ENCODE data around the gene ZKSCAN3. TPM values are rescaled to one million over a fixed set of nuclear protein-coding genes. Genes with fewer than 3 reads are reported as not detected.
"Not testable (repeated sequence)": the region's sequence is repeated elsewhere in the genome, so short reads cannot be mapped to it uniquely, and the experiment has no call there.

The ZKSCAN3 gene
- total RNA-seq (1 to 10 TPM; 3.0 to 4.7 TPM), polyA plus RNA-seq (3.2 TPM)

DNA sequence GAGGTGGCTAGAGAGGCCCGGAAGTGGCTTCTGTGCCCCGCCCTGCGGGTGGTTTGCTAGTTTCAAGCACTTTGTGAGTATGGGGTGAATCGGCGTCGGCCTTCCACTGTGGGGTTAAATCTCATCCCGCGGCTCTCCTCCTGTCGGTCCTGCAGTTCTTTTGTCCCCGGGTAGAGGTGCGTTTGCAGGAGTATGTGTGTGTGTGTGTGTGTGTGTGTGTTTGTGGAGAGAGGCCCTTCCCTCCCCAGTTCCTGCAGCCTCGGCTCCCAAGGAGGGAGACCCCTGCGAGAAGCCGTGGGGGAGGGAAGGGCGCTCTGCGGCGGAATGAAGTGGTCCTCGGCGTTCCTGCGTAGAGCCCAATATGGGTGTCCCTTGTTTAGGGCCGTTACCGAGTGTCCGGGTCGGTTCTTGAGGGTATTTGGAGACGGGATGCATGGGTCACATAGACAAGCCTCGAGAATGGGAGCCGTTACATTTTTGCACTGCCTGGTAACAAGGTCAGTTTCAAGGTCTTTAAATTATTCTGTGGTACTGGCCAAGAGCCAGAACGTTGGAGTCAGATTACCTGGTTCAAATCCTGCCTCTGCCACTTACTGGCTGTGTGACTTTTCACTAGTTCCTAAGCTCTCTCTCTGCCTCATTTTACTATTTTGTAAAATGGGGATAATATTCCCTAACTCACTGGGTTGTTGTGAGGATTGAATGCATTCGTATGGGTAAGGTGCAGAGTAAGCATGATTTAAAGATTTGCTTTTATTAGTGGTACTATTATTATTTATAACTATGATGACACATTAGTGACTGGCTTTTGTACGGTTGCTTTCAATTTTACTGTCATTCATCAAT lies at the start of gene ZKSCAN3:
Gene ZKSCAN3, plus strand, starts transcription at position 56 of the 846 bp plus-strand sequence. CDS start 9,640 bp downstream, outside the sequence.
- peak within 1 kb of the TSS; percentile 76 for H3K27ac ChIP-seq (ENCODE audit: low read depth, low read length)
- ChIA-PET POLR2A (interaction anchor here (0.6 to 1.1 kb wide), 4 partner anchors 14 to 208 kb away, joined by 3 to 8 read pairs (median 5); partner anchors contain the start of genes ZKSCAN8, ZSCAN26 and ZSCAN31), CTCF (interaction anchor here (0.9 to 1.5 kb wide), 3 partner anchors 14 to 98 kb away, joined by 3 to 6 read pairs (median 4); partner anchors contain the start of gene ZKSCAN4)
- peaks cover 4% of the 10 kb centered on the region for H3K27me3 ChIP-seq (ENCODE audit: insufficient read depth, low read length, poor library complexity, severe bottlenecking)
- H3K9me3 Mint-ChIP-seq: no peaks in the 10 kb centered on the region
- H3K27ac Mint-ChIP-seq: peak within 1 kb of the TSS; percentile 65 to 100 (median 96)
- H3K4me1 Mint-ChIP-seq: peaks cover 29 to 42% (median 35%) of the 10 kb centered on the region in 3 donors
- peaks cover 16 to 21% of the 10 kb centered on the region in 2 donors for H3K27me3 Mint-ChIP-seq
- H3K4me3 Mint-ChIP-seq: peak within 1 kb of the TSS; percentile 95 to 100 (median 99)
- H3K4me1 ChIP-seq (ENCODE audit: insufficient read depth, low read length): peaks cover 11% of the 10 kb centered on the region
- no peaks in the 10 kb centered on the region for H3K36me3 ChIP-seq (ENCODE audit: insufficient read depth, low read length)
- H3K4me3 ChIP-seq (ENCODE audit: low read length): peak within 1 kb of the TSS; percentile 89
- peaks cover 0 to 11% (median 0%) of the 10 kb centered on the region in 3 donors for H3K36me3 Mint-ChIP-seq
- H3K9me3 ChIP-seq (ENCODE audit: low read length): no peaks in the 10 kb centered on the region
- peak; percentile 71 to 89 (median 76) for DNase-seq

DNA sequence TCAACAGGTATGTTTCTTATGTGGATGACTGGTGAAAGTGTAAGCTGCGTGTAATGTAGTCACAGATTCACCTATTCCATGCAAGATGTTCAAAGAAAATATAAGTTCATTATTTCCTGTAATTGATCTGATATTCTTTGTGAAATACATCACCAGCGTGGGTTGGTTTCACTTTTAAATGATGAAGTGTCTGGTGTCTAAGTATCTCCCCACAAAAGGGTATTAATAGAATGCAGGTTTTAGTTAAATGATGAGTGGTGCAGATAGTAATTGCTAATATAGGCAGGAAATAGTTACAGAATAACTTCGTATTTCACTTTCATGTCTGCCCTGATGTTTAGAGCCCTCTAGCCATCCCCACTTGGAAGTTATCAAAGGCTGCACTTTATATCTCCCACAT lies 46.2 kb upstream of the ZKSCAN3 start:
- H3K4me3 Mint-ChIP-seq: peak overlapping the region in 6 of 7 donors; percentile 6 to 52 (median 38)
- CTCF ChIA-PET: no interaction called here
- peak overlapping the region in 5 of 8 donors; percentile 9 to 84 (median 51) for H3K27ac Mint-ChIP-seq

DNA sequence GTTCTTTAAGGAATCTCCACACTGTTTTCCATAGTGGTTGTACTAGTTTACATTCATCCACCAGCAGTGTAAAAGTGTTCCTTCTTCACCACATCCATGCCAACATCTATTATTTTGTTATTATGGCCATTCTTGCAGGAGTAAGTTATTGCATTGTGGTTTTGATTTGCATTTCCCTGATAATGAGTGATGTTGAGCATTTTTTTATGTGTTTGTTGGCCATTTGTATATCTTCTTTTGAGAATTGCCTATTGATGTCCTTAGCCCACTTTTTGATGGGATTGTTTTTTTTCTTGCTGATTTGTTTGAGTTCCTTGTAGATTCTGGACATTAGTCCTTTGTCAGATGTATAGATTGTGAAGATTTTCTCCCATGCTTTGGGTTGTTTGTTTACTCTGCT lies 43.4 kb upstream of the ZKSCAN3 start:
- POLR2A ChIA-PET; H3K27ac ChIP-seq (ENCODE audit: low read depth, low read length); H3K4me3 Mint-ChIP-seq; H3K9me3 ChIP-seq (ENCODE audit: low read length); DNase-seq; H3K36me3 ChIP-seq (ENCODE audit: insufficient read depth, low read length); H3K4me3 ChIP-seq (ENCODE audit: low read length); H3K9me3 Mint-ChIP-seq; H3K36me3 Mint-ChIP-seq; CTCF ChIA-PET; H3K27ac Mint-ChIP-seq; H3K4me1 ChIP-seq (ENCODE audit: insufficient read depth, low read length); H3K27me3 ChIP-seq (ENCODE audit: insufficient read depth, low read length, poor library complexity, severe bottlenecking): not testable (repeated sequence)
- H3K4me1 Mint-ChIP-seq: peaks cover 9 to 18% (median 18%) of the 10 kb centered on the region in 3 donors
- peaks cover 4 to 22% of the 10 kb centered on the region in 2 donors for H3K27me3 Mint-ChIP-seq

More for the DNA sequence above, 46.2 kb upstream of the ZKSCAN3 start:
- POLR2A ChIA-PET: no interaction called here
- no peaks in the 10 kb centered on the region for H3K9me3 ChIP-seq (ENCODE audit: low read length)
- no peaks in the 10 kb centered on the region for H3K36me3 ChIP-seq (ENCODE audit: insufficient read depth, low read length)
- no peak overlapping the region for H3K27ac ChIP-seq (ENCODE audit: low read depth, low read length)
- no peak for DNase-seq
- Mint-ChIP-seq H3K36me3 (peaks cover 0 to 8% (median 2%) of the 10 kb centered on the region in 3 donors), H3K27me3 (peaks cover 0 to 2% of the 10 kb centered on the region in 2 donors), H3K4me1 (peaks cover 9 to 18% (median 18%) of the 10 kb centered on the region in 3 donors), H3K9me3 (no peaks in the 10 kb centered on the region)
- H3K27me3 ChIP-seq (ENCODE audit: insufficient read depth, low read length, poor library complexity, severe bottlenecking): no peaks in the 10 kb centered on the region
- H3K4me3 ChIP-seq (ENCODE audit: low read length): no peak overlapping the region
- H3K4me1 ChIP-seq (ENCODE audit: insufficient read depth, low read length): no peaks in the 10 kb centered on the region

DNA sequence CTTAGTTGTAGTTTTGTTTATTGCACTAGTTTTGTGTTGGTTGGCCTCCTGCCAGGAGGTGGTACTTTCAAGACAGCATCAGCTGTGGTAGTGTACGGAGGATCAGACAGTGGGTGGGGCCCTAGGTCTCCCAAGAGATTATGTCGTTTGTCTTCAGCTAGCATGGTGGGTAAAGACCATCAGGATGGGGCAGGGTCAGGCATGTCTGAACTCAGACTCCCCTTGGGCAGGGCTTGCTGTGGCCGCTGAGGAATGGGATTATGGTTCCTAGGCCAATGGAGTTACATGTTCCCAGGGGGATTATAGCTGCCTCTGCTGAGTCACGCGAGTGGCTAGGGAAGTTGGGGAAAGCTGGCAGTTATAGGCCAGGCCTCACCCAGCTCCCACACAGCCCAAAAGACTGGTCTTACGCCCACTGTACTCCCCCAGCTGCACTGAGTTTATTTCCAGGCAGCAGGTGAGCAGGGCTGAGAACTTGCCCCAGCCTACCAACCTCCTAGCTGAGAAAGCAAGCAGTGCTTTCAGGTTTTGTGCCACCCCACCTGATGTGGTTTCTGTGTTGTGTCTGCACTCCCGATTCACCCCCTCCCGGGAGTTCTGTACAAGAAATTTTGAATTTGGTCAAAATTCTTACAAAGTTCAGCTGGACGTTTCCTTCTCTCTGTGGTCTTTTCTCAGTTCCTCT lies 38.5 kb upstream of the ZKSCAN3 start:
- no peaks in the 10 kb centered on the region for H3K4me1 Mint-ChIP-seq
- H3K9me3 Mint-ChIP-seq: peaks cover 0 to 3% (median 0%) of the 10 kb centered on the region in 5 donors
- no peak overlapping the region for H3K4me3 Mint-ChIP-seq
- CTCF ChIA-PET: interaction anchor here (1.1 kb wide), 1 partner anchor 45 kb away, joined by 3 read pairs; no protein-coding TSS in a partner anchor
- Histone ChIP-seq H3K4me1 (ENCODE audit: insufficient read depth, low read length) (no peaks in the 10 kb centered on the region), H3K36me3 (ENCODE audit: insufficient read depth, low read length) (no peaks in the 10 kb centered on the region), H3K4me3 (ENCODE audit: low read length) (no peak overlapping the region), H3K27me3 (ENCODE audit: insufficient read depth, low read length, poor library complexity, severe bottlenecking) (peaks cover 6% of the 10 kb centered on the region), H3K9me3 (ENCODE audit: low read length) (no peaks in the 10 kb centered on the region), H3K27ac (ENCODE audit: low read depth, low read length) (no peak overlapping the region)
- H3K27ac Mint-ChIP-seq: no peak overlapping the region
- H3K27me3 Mint-ChIP-seq: peaks cover 9 to 42% of the 10 kb centered on the region in 2 donors
- DNase-seq: no peak
- H3K36me3 Mint-ChIP-seq: peaks cover 0 to 6% (median 0%) of the 10 kb centered on the region in 3 donors
- POLR2A ChIA-PET: no interaction called here

DNA sequence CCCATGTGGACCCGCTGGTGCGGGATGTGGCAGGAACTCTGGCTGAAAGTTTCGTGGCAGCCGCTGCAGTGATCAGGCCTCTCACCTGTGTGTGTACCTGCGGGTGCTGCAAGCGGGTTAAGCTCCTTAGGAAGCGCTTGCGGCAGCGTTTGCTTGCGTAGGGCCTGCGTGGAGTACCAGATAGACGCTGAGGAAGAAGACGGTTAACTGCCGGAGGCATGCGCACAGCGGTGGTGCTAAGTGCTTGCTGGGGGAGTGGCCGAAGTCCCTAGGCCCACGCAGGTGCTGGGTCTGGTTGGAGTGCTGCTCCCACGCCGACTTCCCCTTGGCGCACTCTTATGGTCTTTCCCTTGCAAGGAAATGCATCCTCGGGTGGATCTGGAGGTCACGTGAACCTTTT lies 36.8 kb upstream of the ZKSCAN3 start:
- peaks cover 0 to 3% (median 0%) of the 10 kb centered on the region in 5 donors for H3K9me3 Mint-ChIP-seq
- H3K27me3 Mint-ChIP-seq: peaks cover 11 to 53% of the 10 kb centered on the region in 2 donors
- no peak overlapping the region for H3K27ac ChIP-seq (ENCODE audit: low read depth, low read length)
- H3K4me3 Mint-ChIP-seq: no peak overlapping the region
- H3K27me3 ChIP-seq (ENCODE audit: insufficient read depth, low read length, poor library complexity, severe bottlenecking): peaks cover 6% of the 10 kb centered on the region
- no peaks in the 10 kb centered on the region for H3K4me1 ChIP-seq (ENCODE audit: insufficient read depth, low read length)
- ChIA-PET POLR2A (no interaction called here), CTCF (no interaction called here)
- no peak overlapping the region for H3K4me3 ChIP-seq (ENCODE audit: low read length)
- no peaks in the 10 kb centered on the region for H3K36me3 ChIP-seq (ENCODE audit: insufficient read depth, low read length)
- DNase-seq: no peak
- no peaks in the 10 kb centered on the region for H3K9me3 ChIP-seq (ENCODE audit: low read length)
- H3K4me1 Mint-ChIP-seq: no peaks in the 10 kb centered on the region
- no peak overlapping the region for H3K27ac Mint-ChIP-seq
- peaks cover 0 to 6% (median 0%) of the 10 kb centered on the region in 3 donors for H3K36me3 Mint-ChIP-seq

DNA sequence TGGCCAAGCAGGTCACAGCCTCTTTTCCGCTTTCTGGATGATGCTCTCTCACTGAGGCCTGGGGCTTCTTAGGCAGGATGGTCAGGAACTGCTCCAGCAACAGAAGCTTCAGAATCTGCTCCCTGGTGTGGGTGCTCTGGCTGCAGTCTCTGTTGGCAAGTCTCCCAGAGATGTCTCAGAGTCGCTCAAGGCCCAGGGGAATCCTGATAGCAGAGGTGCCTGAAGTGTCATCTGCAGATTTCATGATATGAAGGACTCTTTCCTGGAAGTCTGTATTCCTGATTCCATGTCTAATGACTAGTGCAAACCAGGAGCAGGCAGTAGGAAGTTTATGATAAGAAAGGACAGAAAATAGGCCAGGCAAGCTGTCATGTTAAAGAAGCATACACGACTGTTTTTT lies 34.1 kb upstream of the ZKSCAN3 start:
- H3K27ac ChIP-seq (ENCODE audit: low read depth, low read length): peak overlapping the region; percentile 3
- H3K4me3 ChIP-seq (ENCODE audit: low read length): no peak overlapping the region
- peaks cover 6% of the 10 kb centered on the region for H3K27me3 ChIP-seq (ENCODE audit: insufficient read depth, low read length, poor library complexity, severe bottlenecking)
- H3K4me1 Mint-ChIP-seq: no peaks in the 10 kb centered on the region
- no peak overlapping the region for H3K4me3 Mint-ChIP-seq
- peak overlapping the region in 2 of 8 donors; percentile 29 to 66 for H3K27ac Mint-ChIP-seq
- CTCF ChIA-PET: no interaction called here
- H3K36me3 ChIP-seq (ENCODE audit: insufficient read depth, low read length): no peaks in the 10 kb centered on the region
- no peaks in the 10 kb centered on the region for H3K9me3 ChIP-seq (ENCODE audit: low read length)
- peaks cover 10 to 34% of the 10 kb centered on the region in 2 donors for H3K27me3 Mint-ChIP-seq
- DNase-seq: no peak
- no peaks in the 10 kb centered on the region for H3K4me1 ChIP-seq (ENCODE audit: insufficient read depth, low read length)
- POLR2A ChIA-PET: no interaction called here
- peaks cover 0 to 3% (median 0%) of the 10 kb centered on the region in 5 donors for H3K9me3 Mint-ChIP-seq
- peaks cover 0 to 6% (median 0%) of the 10 kb centered on the region in 3 donors for H3K36me3 Mint-ChIP-seq

DNA sequence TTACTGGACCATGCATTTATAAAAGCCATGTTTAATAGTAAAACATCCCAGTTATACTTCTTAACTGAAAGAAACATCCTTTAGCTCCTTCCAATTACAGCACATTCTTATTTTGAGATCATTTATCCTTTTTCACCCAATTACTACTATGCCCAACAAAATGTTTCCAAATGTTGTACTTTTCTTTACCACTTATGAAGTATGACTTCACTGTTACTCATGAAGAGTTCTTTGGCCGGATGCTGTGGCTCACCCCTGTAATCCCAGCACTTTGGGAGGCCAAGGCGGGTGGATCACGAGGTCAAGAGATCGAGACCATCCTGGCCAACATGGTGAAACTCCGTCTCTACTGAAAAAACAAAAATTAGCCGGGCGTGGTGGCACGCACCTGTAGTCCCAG lies 31.9 kb upstream of the ZKSCAN3 start:
- H3K36me3 ChIP-seq (ENCODE audit: insufficient read depth, low read length); H3K9me3 Mint-ChIP-seq; H3K9me3 ChIP-seq (ENCODE audit: low read length); H3K4me1 ChIP-seq (ENCODE audit: insufficient read depth, low read length); POLR2A ChIA-PET; CTCF ChIA-PET; H3K4me1 Mint-ChIP-seq; H3K27me3 ChIP-seq (ENCODE audit: insufficient read depth, low read length, poor library complexity, severe bottlenecking); H3K27ac Mint-ChIP-seq; H3K4me3 ChIP-seq (ENCODE audit: low read length); H3K36me3 Mint-ChIP-seq; DNase-seq; H3K4me3 Mint-ChIP-seq; H3K27ac ChIP-seq (ENCODE audit: low read depth, low read length): not testable (repeated sequence)
- H3K27me3 Mint-ChIP-seq: peaks cover 4 to 30% of the 10 kb centered on the region in 2 donors

DNA sequence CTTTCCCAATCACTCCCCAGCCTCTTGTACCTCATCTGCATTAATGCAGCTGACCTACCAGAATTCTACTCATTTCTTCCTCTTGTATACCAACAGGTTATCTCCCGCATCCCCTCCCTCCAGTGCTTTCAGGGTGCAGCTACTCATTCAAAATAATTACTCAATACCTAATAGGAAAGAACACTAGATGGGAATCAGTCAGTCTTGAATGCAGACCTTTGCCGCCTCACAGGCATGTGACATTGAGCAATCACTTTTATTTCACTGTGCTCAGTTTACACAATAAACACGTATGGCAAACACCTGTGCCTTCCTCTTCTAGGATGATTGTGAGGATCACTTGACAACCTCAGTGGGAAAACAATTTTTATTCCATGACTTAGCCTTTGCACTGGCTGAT lies 27.1 kb upstream of the ZKSCAN3 start:
- Histone ChIP-seq H3K27ac (ENCODE audit: low read depth, low read length) (no peak overlapping the region), H3K27me3 (ENCODE audit: insufficient read depth, low read length, poor library complexity, severe bottlenecking) (no peaks in the 10 kb centered on the region), H3K4me3 (ENCODE audit: low read length) (no peak overlapping the region), H3K9me3 (ENCODE audit: low read length) (peaks cover 18% of the 10 kb centered on the region), H3K4me1 (ENCODE audit: insufficient read depth, low read length) (no peaks in the 10 kb centered on the region), H3K36me3 (ENCODE audit: insufficient read depth, low read length) (peaks cover 3% of the 10 kb centered on the region)
- peaks cover 17 to 26% (median 19%) of the 10 kb centered on the region in 5 donors for H3K9me3 Mint-ChIP-seq
- peaks cover 6 to 35% (median 16%) of the 10 kb centered on the region in 3 donors for H3K36me3 Mint-ChIP-seq
- DNase-seq: no peak
- peaks cover 2 to 12% of the 10 kb centered on the region in 2 donors for H3K27me3 Mint-ChIP-seq
- H3K4me3 Mint-ChIP-seq: no peak overlapping the region
- no peaks in the 10 kb centered on the region for H3K4me1 Mint-ChIP-seq
- POLR2A ChIA-PET: no interaction called here
- no peak overlapping the region for H3K27ac Mint-ChIP-seq
- CTCF ChIA-PET: no interaction called here
